Stimulated activated CD8-positive, alpha-beta memory T cell treated with anti-CD3 and anti-CD28 coated beads, Interleukin-7, amount 100 ng/mL, for 4 hours (primary cell): ENCODE results near the gene SUSD2.
"Not testable (repeated sequence)": the region's sequence is repeated elsewhere in the genome, so short reads cannot be mapped to it uniquely, and the experiment has no call there.

ENCODE experiments used
- DNase-seq, 2 donors: peaks; one replicate each; pipeline ENCODE4 v3.0.0-alpha.2; 2020; ENCODE audit warnings: low read depth in 2 of 2

SUSD2 gene

DNA sequence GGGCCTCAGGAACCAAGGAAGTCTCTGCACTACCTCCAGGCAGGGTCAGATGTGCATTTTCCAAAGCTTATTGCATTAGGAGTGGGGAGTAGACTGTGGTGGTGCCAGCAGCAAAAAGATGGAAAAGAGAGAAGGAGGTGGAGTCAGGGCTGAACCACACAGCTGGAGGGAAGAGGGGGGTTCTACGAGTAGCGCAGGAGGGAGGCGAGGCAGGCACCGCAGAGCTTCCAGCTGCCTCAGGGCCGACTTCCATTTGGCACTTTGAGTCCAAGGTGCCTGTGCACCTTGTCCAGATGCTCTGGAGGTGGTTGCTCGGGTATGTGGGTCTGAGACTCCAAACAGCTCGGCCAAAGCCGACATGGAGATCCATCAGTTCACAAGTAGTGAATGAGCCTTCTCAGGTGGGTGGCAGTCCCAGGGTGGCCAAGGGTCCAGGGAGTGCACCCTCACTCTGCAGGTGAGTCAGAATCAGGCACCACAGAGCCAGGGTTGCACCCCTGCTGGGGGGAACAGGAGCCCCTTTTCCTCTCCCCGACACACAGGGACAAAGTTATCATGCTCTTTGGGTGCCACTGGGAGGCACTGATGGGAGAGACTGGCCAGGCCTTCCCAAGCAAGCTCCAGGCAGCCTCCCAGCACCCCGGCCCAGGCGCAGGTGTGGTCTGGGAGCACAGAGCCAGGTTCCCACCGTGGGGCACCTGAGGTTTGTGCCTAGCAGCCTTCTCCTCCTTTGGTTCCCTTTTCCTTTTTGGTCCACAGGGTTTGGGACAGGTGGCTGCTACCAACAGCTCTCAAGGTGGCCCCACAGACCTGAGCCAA is 33.4 kb downstream of the SUSD2 start:
- no peak for DNase-seq

DNA sequence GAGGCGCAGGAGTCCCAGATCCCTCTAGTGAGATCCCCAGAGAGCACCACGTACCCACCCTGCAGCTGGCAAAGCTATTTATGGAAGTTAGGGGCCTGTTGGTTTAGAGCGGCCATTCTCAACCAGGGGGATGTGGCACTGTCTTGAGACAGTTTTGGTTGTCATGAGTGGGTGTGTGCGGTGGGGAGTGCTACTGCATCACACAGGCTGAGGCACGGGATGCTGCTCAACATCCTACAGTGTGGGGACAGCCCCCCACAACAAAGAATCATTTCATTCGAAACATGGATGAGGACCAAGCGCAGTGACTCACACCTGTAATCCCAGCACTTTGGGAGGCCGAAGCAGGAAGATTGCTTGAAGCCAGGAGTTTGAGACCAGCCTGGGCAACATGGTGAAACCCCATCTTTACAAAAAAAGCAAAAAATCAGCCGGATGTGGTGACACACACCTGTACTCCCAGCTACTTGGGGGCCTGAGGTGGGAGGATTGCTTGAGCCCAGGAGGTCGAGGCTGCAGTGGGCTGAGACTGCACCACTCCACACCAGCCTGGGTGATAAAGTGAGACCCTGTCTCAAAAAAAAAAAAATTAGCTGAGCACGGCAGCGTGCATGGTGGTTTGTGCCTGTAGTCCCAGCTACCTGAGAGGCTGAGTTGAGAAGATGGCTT is 35.4 kb downstream of the SUSD2 start:
- DNase-seq: no peak

DNA sequence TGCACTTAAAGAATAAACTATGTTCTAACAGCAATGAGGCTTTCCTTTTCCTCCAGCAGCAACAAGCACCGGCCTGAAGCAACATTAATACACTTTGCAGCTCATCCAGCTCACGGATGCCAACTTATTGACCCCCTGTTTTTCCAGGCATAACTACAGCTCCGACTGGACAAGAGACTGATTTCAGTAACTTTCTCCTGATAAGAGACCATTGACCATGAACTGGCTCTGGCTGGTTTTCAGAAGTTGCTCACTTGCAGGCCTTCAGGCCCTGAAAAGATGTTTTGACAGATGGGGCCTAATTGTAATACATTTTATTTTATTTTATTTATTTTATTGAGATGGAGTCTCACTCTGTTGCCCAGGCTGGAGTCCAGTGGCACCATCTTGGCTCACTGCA is 36.1 kb downstream of the SUSD2 start:
- no peak for DNase-seq

DNA sequence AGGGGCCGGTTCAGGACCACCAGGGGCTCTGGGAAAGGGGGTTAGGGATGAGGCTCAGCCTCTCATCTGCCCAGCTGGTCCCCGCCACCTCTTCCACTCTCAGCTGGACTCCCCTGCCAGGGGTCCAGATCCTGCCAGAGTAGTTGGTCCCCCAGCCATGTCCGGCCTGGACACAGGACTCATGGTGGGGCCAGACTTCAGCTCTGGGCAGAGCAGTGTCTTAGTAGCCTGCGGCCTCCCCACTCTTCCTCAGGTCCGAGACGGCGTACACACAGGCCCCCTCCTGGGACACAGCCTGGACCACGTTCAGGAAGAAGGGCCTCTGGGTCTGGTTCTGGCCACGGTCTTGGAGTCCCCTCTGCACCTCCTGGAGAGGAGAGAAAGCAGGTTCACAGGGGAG is 38.5 kb downstream of the SUSD2 start:
- DNase-seq: no peak

DNA sequence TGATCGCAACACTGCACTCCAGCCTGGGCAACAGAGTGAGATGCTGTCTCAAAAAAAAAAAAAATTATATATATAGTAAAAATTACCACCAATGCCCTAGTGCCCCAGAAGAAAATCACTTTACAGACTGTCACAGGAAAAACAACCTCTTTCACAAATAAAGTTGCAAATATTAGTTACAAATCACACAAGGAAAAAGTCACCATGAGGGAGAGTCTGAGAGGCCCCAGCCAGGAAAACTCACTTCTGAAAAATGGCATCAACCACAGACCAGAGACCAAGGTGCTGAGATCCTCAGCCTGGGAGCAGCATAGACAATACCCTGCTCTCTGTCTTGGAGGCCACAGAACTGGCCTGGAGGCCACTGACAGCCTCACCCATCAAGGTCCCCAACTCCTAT is 43.2 kb downstream of the SUSD2 start:
- no peak for DNase-seq

DNA sequence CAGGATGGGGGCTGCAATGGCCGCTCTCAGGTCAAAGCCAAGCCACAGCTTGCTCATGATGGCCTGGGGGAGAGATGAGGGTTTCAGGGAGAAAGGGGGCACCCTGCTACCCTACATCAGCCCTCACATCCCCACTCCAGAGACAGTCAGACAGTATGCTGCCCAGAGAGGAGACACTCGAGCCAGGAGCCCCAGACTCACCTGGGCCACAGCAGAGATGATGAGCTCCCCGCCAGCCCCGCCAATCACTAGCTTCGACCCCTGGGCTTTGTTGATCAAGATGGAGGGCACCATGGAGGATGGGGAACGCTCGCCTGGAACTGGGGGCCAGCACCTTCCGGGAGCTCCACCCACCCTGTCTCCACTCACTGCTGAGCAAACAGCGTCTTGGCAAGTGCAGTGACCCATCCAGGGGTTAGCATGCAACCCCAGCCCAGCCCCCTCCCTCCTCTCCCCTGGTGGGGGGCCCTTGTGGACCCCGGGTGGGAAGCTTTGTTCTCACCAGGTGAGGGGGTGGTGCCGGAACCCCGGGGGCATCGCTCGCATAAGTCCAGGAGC is 43.8 kb downstream of the SUSD2 start:
- no peak for DNase-seq

DNA sequence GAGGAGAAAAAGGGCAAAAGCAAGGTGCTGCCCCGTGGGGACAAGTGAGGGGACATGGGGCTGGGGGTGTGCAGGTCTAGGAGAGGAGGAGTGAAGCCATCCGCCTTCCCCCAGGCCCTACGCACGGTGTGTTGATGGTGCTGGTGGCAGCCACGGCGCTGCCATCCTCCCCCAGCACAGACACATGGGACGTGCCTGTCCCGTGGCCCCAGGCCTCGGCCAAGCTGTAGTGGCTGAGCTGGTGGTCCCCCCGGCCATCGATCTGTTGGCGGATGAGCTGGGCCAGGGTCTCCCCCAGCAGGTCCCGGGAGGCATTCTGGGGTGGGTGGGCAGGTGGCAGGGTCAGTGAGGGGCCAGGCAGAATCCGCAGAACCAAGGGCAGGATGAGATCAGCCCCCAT is 44.7 kb downstream of the SUSD2 start:
- no peak for DNase-seq

DNA sequence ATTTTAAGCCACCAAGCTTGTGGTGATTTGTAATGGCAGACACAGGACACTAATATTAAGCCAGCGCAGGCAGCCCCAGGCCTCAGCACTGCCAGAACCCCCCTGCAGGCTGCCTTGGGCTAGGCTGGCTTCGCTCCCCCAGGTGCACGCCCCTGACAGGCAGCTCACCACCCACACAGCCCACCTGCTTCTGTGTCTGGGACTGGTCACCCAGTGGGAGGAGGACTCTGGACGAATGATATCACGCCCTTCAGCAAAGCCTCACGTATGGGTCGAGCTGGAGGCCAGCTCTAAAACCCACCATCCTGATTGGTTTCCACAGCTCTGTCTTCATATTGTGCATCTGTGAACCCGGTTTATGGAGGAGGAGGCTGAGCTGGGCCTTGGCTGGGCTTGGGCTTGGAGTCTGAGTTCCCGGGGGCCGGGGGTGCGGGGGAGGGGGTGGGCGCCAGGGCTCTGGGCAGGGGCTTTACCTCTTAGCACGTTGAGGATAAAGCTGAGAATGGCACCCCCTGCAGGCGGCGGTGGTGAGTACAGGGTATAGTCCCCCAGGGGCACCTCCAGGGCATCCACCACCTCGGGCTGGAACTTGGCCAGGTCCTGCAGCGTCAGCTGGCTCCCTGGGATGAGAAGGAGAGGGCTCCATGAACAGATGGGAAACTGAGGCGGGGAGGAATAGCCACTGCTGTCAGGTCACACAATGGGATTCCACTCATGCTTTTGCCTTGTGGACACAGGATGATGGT is 49.8 kb downstream of the SUSD2 start:
- DNase-seq: peak; percentile 35 to 38

DNA sequence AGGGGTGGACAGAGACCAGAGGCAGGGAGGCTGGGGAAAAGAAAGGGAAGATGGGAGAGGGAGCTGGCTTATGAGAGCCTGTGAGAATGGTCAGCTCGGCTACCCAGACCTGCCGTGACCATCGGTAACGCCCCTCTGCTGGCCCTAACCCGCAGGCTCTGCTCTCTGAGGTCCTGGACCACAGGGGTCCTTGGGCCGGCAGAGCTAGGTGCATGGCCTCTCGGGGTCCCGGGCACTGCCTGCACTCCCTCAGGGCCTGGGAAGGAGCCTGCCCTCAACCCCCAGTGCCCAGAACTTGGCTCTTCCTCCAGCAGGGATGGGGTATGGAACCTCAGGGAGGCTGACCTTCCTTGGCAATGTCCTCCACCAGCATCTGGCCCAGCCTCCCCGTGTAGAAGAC is 50.4 kb downstream of the SUSD2 start:
- DNase-seq: no peak

DNA sequence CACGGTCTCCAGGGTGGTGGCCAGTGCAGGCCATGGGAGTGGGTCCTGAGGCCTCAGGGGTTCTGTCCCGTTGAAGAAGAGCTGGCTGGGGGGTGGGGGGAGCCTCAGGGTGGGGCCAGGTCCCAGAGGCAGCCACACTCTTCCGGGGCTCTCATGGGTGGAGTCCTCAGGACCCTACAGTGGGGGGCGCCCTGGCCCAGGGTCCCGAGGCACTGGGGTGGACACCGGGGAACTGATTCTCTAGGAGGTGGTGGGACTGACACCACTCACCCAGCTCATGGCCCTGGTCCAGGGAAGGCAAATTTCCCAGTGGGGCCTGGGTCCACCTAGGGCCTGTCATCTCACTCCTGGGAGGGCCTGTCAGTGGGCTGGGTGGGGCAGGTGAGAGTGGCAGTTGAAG is 50.8 kb downstream of the SUSD2 start:
- no peak for DNase-seq

DNA sequence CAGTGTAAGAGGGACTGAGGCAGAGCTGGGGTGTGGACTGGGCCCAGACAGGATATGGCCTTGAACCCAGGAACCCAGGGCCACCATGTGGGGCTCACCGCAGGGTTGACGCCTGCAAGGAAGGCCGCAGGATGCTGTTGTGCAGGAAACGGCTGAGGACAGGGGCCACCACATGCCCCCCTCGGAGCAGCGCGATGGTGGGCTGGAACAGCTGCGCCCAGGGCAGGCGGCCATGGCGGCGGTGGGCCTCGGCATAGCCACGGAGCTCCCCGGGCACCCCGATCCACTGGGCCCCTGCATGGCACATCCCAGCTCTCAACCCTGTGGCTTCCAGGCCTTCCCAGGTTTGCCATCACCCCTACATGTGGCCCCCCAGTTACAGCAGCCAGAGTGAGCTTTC is 51.4 kb downstream of the SUSD2 start:
- no peak for DNase-seq

DNA sequence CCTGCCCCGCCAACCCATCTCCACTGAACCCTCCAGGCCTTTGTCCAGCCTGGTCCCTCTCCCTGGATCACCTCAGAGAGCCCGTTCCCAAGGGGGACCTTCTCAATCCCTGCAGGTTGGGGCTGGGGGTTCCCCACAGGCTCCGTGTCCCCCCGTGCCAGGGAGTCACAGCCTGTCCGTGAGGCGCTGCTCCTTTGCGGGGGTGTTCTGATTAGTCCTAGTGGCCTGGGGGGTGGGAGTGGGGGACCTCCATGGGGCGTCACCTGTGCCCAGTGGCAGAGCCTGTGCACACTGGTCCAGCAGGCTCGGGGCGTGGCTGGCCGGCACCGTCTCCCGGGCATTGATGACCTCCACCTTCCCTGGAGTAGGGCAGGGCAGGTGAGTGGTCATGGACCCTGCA is 51.9 kb downstream of the SUSD2 start:
- DNase-seq: no peak

DNA sequence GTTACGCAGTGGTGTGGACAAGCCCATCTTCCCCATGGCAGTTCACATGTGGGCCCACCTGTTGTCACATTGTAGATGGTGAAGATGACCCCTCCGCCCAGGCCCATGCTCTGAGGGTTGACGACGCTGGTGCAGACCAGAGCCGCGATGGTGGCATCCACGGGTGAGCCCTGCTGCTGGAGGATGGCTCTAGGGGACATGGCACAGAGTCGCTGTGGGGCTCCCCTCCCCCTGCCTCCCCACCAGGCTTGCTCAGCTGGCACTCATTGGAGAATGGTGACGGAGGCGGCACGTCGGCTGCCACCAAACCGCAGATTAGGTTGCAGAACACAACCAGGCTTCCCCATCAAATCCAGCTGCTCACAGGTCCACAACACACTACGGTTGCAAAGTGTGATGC is 52.5 kb downstream of the SUSD2 start:
- no peak for DNase-seq

DNA sequence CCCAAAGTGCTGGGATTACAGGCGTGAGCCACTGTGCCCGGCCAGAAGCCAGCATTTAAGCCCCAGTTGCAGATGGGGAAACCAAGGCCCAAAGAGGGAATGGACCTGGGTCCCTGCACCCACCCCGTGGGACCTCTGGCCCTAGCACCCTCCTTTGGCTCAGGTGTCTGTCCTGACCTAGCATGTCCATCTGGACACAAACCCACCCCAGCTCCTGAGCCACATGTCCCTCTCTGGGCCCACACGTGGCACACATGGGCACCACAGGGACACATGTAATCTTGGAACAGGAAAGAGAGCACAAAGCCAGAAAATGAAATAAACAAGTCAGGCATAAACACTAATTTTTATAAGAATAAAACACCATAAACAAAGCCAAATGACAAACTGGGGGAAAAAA is 54.0 kb downstream of the SUSD2 start:
- DNase-seq: no peak

DNA sequence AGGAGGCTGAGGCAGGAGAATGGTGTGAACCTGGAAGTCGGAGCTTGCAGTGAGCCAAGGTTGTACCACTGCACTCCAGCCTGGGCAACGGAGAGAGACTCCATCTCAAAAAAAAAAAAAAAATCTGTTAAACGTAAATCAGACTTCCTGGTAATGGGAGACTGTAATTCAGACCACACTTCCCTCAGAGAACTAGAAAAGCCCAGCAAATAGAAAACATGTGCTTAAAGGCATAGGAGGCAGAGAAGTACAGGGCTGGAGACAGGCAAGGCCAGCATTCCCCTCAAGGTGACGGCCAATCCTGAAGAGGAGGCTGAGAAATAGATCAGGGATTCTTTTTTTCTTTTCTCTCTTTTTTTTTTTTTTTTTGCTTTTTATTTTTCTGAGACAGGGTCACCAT is 55.4 kb downstream of the SUSD2 start:
- DNase-seq: no peak

DNA sequence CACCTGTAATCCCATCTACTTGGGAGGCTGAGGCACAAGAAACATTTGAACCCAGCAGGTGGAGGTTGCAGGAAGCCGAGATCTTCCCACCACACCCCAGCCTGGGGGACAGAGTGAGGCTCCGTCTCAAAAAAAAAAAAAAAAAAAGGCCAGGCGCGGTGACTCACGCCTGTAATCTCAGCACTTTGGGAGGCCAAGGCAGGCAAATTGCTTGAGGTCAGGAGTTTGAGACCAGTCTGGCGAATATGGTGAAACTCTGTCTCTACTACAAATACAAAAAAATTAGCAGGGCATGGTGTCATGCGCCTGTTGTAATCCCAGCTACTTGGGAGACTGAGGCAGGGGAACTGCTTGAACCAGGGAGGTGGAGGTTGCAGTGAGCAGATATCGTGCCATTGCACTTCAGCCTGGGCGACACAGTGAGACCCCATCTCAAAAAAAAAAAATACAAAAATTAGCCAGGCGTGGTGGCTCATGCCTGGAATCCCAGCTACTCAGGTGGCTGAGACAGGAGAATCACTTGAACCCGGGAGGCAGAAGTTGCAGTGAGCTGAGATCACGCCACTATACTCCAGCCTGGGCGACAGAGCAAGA is 56.9 kb downstream of the SUSD2 start:
- DNase-seq: not testable (repeated sequence)
